DMS53 treated with DMSO at 0.1 percent for 48 hours (cell line): ENCODE data around the gene MDN1.
"Not testable (repeated sequence)": the region's sequence is repeated elsewhere in the genome, so short reads cannot be mapped to it uniquely, and the experiment has no call there.

ENCODE experiments used
- DNase-seq: peaks from one replicate; lab custom pipeline; 2025; ENCODE audit not compliant: unreplicated experiment; lab: John Stamatoyannopoulos, UW

MDN1 gene

GRCh38 chr6:89661559-89661958 is 158.0 kb downstream of the MDN1 start:
- DNase-seq: no peak

- DNase-seq: no peak
These were observed 158.6 kb downstream of the MDN1 start for GRCh38 chr6:89660981-89661380.

GRCh38 chr6:89657445-89658158 is 162.0 kb downstream of the MDN1 start:
- DNase-seq: no peak

GRCh38 chr6:89655122-89655521 is 164.5 kb downstream of the MDN1 start:
- DNase-seq: no peak

GRCh38 chr6:89650579-89650978 is 169.0 kb downstream of the MDN1 start:
- no peak for DNase-seq

GRCh38 chr6:89649682-89650081 is 169.9 kb downstream of the MDN1 start:
- no peak for DNase-seq

- DNase-seq: no peak
These were observed 174.7 kb downstream of the MDN1 start for GRCh38 chr6:89644864-89645263.

- no peak for DNase-seq
These were observed 176.2 kb downstream of the MDN1 start for GRCh38 chr6:89643406-89643805.

GRCh38 chr6:89642956-89643355 is 176.6 kb downstream of the MDN1 start:
- no peak for DNase-seq

GRCh38 chr6:89641581-89641980 is 178.0 kb downstream of the MDN1 start:
- not testable (repeated sequence) for DNase-seq

GRCh38 chr6:89640804-89641203 is 178.8 kb downstream of the MDN1 start:
- DNase-seq: no peak

- DNase-seq: peak; percentile 75
These were observed 181.0 kb downstream of the MDN1 start, which contains the start of gene LYRM2 for GRCh38 chr6:89638320-89639195. Gene LYRM2, minus strand, starts transcription at chr6:89638747. Its CDS starts 31 bp downstream, at chr6:89638716.

GRCh38 chr6:89637960-89638319 is 181.7 kb downstream of the MDN1 start:
- no peak for DNase-seq

- DNase-seq: not testable (repeated sequence)
These were observed 183.2 kb downstream of the MDN1 start for GRCh38 chr6:89636412-89636811.

- no peak for DNase-seq
These were observed 189.1 kb downstream of the MDN1 start for GRCh38 chr6:89630488-89630887.

- DNase-seq: no peak
These were observed 195.8 kb downstream of the MDN1 start for GRCh38 chr6:89623749-89624148.

GRCh38 chr6:89619567-89619966 is 200.0 kb downstream of the MDN1 start:
- DNase-seq: no peak

GRCh38 chr6:89618026-89618425 is 201.6 kb downstream of the MDN1 start:
- no peak for DNase-seq

GRCh38 chr6:89616531-89616930 is 203.1 kb downstream of the MDN1 start:
- DNase-seq: no peak

- no peak for DNase-seq
These were observed 203.7 kb downstream of the MDN1 start for GRCh38 chr6:89615882-89616281.

- DNase-seq: no peak
These were observed 205.8 kb downstream of the MDN1 start for GRCh38 chr6:89613790-89614189.

- DNase-seq: no peak
These were observed 207.5 kb downstream of the MDN1 start for GRCh38 chr6:89612121-89612520.
